KBM-7 (cell line): ENCODE results near the gene GPC4.

Experiments used
- DNase-seq: peaks from one replicate; pipeline ENCODE4 v3.0.0-alpha.2; 2015
- in situ Hi-C: fragments of 300-500 bp; cut with MboI; formaldehyde crosslinking; loops from 2 replicates; pipeline ENCODE4 v1.14.3; 2020; ENCODE audit warnings: low sequenced_read_pairs, low pct_unique_long_range_greater_than_20kb, mixed read lengths

GPC4 gene

DNA sequence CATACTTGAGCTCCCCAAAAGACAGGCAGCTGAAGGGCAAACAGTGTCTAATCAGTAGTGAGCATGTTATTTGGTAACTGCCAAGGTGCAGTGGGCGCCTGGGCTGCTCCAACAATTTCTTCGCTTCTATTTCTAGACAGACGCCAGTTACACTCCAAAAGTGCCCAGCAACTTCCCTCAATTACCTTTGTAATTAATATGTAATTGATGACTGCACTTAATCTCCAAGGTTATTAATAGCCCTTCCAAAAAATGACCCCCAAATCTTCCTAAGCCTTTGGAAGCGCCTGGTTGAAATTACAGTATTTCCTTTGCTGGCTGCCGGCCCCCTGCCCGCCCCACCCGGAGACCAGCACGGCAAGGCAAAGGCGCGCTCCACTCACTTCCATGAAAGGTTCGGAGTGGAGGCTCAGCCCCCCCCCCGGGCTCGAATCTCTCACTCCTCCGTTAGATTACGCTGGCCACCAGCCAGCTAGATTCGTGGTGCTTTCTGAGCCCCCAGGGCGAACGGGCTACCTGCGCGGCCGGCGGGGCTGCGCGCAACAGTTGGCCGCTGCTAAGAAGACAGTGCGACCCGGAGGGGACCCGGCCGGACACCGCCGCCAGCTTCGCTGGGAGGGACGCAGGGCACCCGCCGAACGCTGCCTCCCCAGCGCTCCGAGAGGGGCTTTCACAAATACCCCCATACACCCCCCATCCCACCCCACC lies 1.9 kb downstream of the GPC4 start:
- DNase-seq, result no peak
- in situ Hi-C loops, result no loop called here

DNA sequence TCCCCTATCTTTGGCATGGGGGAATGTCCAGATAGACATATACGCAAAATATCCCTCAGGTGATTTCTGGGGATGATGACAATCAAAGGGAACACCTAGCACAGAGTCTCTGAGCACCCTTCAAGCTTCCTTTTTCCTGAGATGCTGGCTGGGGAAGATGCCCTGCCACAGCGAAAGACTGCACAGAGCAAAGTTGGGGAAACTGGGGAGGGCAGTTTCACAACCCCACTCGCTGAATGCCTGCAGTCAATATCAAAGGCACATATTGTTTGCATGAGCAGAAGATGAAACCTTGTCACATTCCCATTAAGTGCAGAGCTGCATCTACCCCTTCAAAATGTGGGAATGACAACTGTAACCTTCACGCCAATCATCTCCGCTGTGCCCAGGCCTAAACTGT lies 2.6 kb downstream of the GPC4 start:
- in situ Hi-C loops, result no loop called here

DNA sequence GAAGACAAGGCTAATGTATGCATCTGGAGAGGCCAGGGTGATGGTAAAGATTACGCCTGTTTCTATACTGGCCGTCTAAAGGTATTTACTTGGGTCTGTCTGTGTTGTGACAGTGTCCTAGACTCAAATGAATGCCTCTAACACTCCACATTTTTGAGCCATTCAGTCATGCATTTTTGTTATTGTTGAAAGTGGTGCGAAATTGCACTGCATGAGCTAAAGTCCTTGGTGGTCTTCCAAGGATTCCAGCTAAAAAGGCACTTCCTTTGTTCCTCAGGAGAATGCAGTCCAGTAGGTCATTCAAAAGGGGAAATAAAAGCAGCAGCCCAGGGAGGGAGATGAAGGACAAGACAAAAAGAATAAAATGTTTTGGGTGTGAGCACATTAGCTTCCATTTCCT lies 3.0 kb downstream of the GPC4 start:
- no peak for DNase-seq
- in situ Hi-C loops, result no loop called here

More for the DNA sequence above, 2.6 kb downstream of the GPC4 start:
- DNase-seq, result no peak

DNA sequence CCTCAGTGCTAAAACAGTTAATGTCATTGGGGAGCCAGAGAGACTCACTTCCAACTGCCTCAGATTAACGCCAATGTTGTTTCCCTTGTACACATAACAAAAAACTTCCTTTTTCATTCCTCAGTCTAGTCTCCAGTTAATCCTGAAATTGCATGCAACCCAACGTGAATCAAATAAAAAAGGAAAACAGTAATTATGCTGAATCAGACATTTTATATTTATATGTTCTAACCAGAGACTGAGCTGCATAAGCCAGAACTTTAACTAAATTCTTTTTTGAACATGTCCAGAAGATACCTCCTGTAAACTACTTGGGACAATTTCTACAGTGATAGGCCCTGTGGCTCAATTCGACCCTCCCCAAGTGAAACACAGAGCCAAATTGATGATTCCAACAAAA lies 4.7 kb downstream of the GPC4 start:
- no peak for DNase-seq
- in situ Hi-C loops, result no loop called here

DNA sequence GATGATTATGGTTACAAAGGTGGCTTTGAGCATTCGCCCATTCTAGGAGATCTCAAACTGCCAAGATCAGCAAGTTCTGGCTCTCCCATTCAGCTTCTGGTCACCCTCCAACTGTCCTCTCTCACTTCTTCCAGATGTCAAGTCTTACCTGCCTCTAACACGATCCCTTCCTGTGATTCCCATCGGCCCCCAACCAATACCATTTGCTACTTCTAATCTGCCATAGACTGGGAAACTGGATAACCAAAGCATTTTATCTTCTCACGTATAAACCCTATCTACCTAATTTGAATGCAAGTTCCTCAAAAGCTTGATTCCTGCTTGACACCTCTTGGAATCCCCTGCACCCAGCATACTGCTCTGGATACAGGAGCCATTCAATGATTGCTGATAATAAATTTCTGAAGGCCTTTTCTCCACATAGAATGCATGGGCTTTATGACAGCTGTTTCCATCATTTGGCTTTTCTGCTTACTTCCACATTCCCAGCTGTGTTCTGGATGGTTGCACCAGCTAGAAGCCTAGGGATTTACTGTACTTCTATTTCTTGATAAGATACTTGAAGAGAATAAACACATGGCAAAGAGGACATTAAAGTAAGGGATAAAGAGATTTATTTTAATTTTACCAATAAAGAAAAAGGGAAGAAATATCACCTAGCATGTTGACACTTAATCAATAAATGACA lies 9.6 kb downstream of the GPC4 start:
- in situ Hi-C loops, result no loop called here

DNA sequence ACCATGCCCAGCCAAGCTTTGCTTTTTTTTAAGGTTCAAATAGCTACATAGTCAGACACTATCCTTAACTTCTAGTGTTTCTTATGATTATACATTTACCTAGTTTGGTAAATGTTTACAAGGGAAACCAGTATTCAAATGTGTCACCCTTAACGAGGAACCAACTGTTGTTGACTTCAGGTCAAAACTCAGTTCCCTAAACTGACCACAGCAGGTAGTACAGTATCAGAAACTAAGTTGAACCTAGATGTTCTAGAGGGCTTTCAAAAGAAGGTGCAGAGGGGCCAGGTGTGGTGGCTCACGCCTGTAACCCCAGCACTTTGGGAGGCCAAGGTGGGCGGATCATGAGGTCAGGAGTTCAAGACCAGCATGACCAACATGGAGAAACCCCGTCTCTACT lies 11.3 kb downstream of the GPC4 start:
- DNase-seq, result no peak
- in situ Hi-C loops, result no loop called here

More for the DNA sequence above, 9.6 kb downstream of the GPC4 start:
- no peak for DNase-seq

DNA sequence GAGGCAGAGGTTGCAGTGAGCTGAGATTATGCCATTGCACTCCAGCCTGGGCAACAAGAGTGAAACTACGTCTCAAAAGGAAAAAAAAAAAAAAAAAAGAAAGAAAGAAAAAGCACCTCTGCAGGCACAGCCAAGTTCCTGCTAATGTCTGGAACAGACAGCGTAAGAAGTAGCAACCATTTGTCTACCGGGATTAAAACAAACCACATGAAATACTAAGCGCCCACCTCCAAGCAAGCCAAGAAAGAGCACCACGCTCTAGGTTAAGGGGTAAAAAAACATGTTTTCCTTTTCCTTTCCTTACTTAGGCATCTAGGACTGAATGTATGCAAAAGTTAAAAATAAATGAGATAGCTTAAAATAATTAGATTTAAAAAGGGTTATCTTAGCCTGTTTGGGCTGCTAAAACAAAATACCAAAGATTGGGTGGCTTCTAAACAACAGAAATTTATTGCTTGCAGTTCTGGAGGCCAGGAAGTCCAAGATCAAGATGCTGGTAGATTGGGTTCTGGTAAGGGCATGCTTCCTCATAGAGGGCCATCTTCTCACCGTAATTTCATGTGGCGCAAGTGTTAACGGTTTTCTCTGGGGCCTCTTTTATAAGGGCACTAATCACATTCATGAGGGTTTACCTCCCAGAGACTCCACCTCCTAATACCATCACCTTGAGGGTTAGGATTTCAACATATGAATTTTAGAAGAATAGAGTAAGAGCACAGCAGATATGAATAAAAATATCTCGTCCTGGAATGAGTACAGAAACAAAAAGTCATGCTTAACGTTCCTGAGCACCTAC lies 12.3 kb downstream of the GPC4 start:
- in situ Hi-C loops, result no loop called here
- no peak for DNase-seq

DNA sequence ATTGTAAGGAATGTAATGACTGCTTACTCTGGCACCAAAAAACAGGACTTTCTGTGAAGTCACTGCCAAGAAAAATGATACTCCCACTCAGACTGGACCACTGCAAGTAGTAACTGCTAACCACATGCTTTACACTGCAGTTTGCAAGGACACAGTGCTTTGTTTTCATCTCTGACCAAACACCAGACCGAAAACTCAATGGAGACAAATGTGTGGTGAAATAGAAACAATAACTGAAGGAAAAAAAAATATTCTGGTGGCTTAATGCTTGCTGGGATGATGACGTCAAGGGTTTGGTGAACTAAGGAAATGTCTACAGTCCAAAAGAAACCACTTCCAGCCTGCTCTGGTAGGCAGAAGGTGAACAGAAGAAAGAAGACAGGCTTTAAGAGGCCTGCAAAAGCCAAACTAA lies 13.2 kb downstream of the GPC4 start:
- in situ Hi-C loops, result no loop called here

DNA sequence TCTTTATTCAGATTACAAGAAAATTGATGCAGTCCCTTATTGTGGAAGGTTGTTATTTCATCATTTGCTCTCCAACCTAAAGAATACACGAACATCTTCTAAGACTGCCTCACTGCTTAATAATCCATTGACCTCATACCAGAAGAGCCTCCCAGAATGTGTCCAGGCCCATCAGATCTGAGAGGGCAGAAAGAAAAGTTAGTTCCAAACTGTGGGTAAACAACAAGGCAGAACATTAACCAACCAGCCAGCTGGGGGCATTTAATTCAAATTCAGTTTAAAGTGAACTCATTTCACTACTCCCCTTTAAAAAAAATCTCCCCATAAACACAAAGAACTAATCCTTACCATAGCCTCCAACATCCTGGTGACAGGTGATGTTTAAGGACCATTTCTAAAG lies 13.8 kb downstream of the GPC4 start:
- in situ Hi-C loops, result no loop called here
- DNase-seq, result no peak

More for the DNA sequence above, 13.2 kb downstream of the GPC4 start:
- DNase-seq, result no peak

DNA sequence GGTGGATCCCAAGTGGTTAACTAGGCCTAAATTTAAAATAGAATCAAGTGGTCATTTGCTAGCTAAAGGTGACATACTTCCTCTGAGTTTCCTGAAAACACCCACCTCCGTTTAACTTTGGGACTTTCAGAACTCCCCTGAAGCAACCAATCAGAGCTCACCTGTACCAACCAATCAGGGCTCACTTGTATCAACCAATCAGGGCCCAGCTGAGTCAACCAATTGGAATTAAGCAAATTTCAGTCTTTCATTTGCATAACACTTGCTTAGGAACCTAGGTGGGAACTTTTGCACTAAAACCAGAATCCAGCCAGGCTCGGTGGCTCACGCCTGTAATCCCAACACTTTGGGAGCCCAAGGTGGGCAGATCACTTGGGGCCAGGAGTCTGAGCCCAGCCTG lies 15.9 kb downstream of the GPC4 start:
- no peak for DNase-seq
- in situ Hi-C loops, result no loop called here

DNA sequence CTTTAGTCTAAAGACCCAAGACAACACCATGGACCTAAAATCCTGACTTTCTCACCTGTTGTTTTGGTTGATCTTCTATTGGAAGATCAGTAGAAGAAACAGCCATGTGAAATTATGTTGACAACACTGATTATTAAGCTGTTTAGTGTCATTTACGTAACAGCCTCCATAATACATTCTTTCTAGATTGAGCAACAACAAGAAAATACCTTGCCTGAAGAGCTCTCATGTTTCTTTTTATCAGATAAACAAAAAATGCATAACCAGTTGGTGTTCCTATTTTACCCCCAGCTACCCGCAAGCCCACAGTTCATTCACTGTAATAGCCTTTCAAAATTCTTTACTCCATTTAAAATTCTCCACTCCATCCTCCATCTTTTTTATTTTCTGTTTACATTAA lies 20.5 kb downstream of the GPC4 start:
- no peak for DNase-seq
- in situ Hi-C loops, result no loop called here

DNA sequence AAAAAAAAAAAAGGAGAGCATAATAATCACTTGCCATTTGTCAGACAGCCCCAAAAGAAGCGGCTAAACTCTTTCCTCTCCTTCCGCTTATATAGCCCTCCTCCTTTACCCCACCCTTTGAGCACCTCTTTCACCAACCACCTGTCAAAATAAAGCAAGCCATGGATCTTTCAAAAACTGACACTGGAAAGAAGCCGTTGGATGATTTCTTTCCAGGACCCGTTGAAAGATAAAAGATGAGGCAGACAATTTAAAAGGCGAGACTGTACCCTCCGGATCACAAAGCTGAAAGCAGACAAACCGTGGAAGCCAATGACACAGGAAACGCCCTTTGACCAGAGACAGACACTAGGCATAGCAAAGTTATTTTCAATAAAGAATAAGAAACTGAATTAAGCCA lies 22.6 kb downstream of the GPC4 start:
- DNase-seq, result no peak
- in situ Hi-C loops, result no loop called here

DNA sequence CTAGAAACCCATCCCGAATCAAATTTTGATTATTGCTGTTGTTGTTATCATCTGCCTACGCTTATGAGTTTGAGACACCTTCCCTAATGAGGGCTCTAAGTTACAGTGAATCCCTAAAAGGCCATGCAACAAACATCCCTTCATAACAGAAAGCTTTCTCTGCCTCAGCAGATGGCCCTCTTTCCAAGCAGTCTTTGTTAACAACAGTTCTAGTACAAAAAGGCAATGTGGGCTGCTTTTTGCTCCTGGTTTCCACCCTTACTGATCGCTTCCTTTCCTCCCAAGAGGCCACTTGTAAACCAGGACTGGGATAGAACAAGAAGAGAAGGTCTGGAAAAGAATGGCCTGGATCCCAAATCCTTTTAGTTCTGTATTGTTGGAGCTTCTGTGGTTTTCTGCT lies 24.2 kb downstream of the GPC4 start:
- DNase-seq, result no peak
- in situ Hi-C loops, result no loop called here

DNA sequence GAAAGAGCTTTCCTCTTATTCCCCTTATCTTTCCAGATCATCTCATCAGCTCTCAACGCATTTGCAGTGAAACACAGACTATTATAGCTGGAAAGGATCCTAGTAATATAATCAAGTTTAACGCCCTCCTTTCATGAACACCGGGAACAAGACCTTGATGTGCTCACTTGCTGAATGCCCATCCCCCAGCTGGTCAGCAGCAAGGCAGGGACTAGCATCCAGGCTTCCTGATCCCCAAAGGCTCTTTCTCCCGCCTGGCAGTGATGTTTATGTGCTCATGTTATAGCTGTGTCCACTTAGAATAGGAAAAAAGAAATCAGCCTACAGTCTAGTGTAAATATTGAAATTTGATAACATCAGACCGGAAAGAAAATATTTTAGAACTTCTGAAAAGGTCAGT lies 24.6 kb downstream of the GPC4 start:
- in situ Hi-C loops, result no loop called here
- DNase-seq, result no peak

DNA sequence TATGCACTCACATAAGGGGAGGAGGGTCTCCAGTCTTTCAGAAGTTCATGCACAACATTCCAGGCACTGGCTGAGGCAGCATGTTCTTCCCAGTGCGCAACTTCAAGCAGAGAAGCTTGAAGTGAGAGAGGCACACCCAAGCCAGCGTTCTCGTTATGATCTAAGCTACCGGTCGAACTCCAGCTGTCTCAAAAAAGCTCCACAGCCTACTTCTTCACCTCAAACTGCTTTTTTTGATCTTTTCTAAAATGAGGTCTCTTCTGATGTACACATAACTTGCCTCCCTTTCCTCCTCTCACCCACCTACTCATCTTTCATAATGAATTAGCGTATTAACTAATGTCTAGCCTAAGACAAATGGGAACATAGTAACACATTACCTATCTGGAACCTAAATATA lies 25.3 kb downstream of the GPC4 start:
- in situ Hi-C loops, result no loop called here
- no peak for DNase-seq

DNA sequence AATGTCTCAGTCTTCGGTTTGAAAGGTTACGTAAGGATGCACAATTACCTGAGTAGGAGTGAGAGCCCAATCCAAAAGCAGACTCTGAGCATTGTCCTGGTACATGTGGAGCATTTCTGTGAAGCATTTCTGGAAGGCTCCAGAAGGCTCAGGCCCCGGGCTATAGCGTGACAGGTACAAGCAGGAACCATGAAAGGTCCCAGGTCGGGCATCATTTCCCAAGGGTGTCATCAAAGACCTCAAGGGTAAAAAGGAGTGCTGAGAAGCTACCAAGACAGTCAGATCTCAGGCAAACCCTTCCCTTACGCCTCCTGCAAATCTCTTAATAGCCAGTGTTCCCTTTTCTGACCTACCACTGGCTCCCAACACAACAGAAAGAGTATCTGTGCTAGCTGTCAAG lies 30.8 kb downstream of the GPC4 start:
- in situ Hi-C loops, result no loop called here
- DNase-seq, result no peak

DNA sequence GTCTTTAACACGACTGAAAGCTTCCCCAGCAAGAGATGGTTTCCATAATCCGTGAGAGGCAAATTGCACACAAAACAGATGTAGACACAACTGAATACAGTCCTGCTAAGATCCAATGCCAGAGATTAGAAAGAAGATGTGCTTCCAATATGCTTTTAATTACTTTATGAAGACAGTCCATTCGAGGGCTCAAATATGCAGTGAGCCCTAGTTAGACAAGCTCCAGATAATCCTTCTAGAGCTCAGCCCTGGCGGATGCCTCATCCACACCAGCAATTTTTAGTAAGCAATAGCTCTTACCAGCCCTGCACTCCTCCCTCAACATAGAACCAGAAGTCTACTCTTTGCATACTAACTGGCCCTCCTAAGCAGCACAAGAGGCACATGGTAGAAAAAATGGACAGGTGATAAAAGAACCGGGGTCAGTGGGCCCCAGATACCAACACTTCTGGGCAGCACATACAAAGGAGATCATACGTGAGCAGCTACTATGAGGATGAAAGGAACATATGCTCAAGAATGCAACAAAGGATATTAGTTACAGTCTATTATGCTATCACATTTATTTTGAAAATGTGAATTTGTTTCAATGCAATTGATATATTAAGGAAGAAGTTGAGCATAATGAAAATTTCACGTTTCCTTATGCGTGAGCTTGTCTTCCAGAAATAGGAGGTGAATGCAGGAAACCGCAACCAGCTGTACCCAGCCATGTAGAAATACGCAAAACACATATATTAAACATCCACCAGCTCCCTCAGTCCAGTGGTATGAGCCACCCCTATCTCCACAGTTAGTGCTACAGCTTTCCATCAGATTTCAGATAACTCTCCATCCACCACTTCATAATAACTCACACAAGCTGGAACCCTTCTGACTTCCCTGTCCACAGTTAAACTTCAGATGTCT lies 34.3 kb downstream of the GPC4 start:
- in situ Hi-C loops, result no loop called here
- no peak for DNase-seq

DNA sequence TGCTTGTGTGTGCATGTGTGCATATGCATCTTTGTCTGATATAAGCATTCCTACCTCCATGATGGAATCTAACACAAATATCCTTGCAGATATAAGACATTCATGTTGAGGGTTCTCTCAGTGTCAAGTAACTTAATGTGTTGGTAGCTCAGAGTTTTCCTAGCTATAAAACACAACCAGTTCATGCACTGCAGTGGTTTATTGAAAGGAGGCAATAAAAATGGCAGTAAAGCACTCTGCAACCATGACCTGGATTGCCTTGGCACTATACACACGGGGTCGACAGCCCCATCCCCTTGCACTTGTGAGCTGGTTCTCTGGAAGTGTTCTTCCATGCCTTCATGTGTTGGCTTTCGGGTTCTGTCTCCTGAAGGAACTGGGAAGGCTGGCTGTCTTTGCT lies 38.9 kb downstream of the GPC4 start:
- in situ Hi-C loops, result no loop called here
- no peak for DNase-seq

DNA sequence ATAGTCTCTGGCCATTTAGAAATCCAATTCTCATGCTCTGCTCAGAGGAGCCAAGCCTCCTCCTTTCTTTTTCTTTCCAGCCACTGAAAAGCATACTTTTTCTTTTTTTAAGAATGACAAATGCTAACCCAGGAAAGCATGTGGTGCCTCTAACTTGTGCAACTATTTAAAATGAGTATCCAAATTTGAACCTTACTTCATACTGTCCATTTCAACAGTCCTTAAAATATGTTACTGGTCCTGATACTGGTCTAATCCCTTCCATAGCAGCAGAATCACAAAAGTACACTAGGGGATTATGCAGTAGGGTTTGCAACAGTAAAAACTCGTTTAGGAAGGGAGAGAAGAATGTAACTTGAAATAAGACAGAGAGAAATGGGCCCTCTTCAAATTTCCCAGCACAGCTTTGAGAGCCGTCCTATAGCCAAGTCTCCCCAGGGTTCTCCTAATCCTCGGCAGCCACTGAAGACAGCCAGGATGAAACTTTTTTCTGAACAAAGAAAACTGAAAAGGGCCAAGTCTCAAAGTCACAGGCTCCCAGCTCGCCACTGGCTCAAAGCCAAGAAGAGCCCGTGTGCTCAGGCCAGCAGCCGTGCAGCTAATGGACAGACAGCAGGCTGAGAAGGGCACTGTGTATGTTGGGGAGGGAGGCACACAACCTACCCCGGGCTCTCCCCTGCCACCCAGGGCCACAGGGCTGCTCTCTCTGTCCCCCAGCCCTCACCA lies 39.5 kb downstream of the GPC4 start:
- no peak for DNase-seq
- in situ Hi-C loops, result no loop called here
